Smooth muscle cell (in vitro differentiated cells): Measurements from ENCODE around the gene OLFM1. TPM values are rescaled to one million over a fixed set of nuclear protein-coding genes. Genes with fewer than 3 reads are reported as not detected.
A peak's percentile ranks its signal among the peaks of the same experiment; 100 is the strongest.

Experiments used
- DNase-seq: peaks from one replicate; lab custom pipeline; 2025; ENCODE audit not compliant: unreplicated experiment; lab: John Stamatoyannopoulos, UW
- H2AFZ ChIP-seq: fragments of 200-600 bp; sonication (generic); 2 replicates; pipeline ENCODE4 v1.6.0; 2016; ENCODE audit warnings: antibody characterized with exemption, low read depth, mild to moderate bottlenecking
- H3F3A ChIP-seq: fragments of 200-600 bp; sonication (generic); 2 replicates; pipeline ENCODE4 v1.6.0; 2017; ENCODE audit warnings: antibody characterized with exemption, low read depth
- H3K27ac ChIP-seq: fragments of 200-600 bp; sonication (generic); 2 replicates; pipeline ENCODE4 v1.5.1; 2016; ENCODE audit warnings: low read depth, mild to moderate bottlenecking
- H3K27me3 ChIP-seq: fragments of 200-600 bp; sonication (generic); 2 replicates; pipeline ENCODE4 v1.6.1; 2016; ENCODE audit warnings: low read depth, mild to moderate bottlenecking
- H3K36me3 ChIP-seq: fragments of 200-600 bp; sonication (generic); 2 replicates; pipeline ENCODE4 v1.5.1; 2016; ENCODE audit warnings: low read depth
- H3K4me1 ChIP-seq: fragments of 200-600 bp; sonication (generic); 2 replicates; pipeline ENCODE4 v1.5.1; 2016; ENCODE audit warnings: low read depth
- H3K4me2 ChIP-seq: fragments of 200-600 bp; sonication (generic); 2 replicates; pipeline ENCODE4 v1.6.0; 2016; ENCODE audit warnings: mild to moderate bottlenecking
- H3K4me3 ChIP-seq: fragments of 200-600 bp; sonication (generic); 2 replicates; pipeline ENCODE4 v1.5.1; 2016; ENCODE audit warnings: mild to moderate bottlenecking
- H3K79me2 ChIP-seq: fragments of 200-600 bp; sonication (generic); 2 replicates; pipeline ENCODE4 v1.6.0; 2016; ENCODE audit warnings: low read depth, mild to moderate bottlenecking
- H3K9ac ChIP-seq: fragments of 200-600 bp; sonication (generic); 2 replicates; pipeline ENCODE4 v1.6.0; 2016; ENCODE audit warnings: low read depth
- H3K9me3 ChIP-seq: fragments of 200-600 bp; sonication (generic); replicated peaks from 2 replicates; pipeline ENCODE4 v1.5.1; 2016; ENCODE audit warnings: low read depth
- H4K20me1 ChIP-seq: fragments of 200-600 bp; sonication (generic); 2 replicates; pipeline ENCODE4 v1.6.0; 2016; ENCODE audit warnings: low read depth
- WGBS: methylation state at CpG from one replicate; pipeline ENCODE4 v1.1.7; 2016; ENCODE audit warnings: low lambda C conversion rate; 5-methylcytosine and 5-hydroxymethylcytosine counted together
- polyA plus RNA-seq: library from polyadenylated mRNA; unstranded; fragments of >200 nt; fragmentation: Nextera tagmentation; extraction: Ambion mirVana; gene quantifications from 2 replicates; pipeline ENCODE4 v1.2.1, GENCODE V29; 2016
- total RNA-seq: library from RNA; depleted of rRNA; stranded (reverse); fragments of >200 nt; gene quantifications from 2 replicates; pipeline ENCODE4 v1.2.3, GENCODE V29; 2014
- TF ChIP-seq, protein P1 (sequence below): fragments of 200-600 bp; sonication (generic); IDR thresholded peaks from 2 replicates; pipeline ENCODE4 v1.5.1; 2017; ENCODE audit warnings: borderline replicate concordance, mild to moderate bottlenecking, antibody characterized with exemption; ENCODE audit not compliant: insufficient read depth, poor library complexity, severe bottlenecking

Gene OLFM1
- total and polyA plus RNA-seq, 2 experiments from 2014 or later, result 4.5 to 11.0 TPM

DNA sequence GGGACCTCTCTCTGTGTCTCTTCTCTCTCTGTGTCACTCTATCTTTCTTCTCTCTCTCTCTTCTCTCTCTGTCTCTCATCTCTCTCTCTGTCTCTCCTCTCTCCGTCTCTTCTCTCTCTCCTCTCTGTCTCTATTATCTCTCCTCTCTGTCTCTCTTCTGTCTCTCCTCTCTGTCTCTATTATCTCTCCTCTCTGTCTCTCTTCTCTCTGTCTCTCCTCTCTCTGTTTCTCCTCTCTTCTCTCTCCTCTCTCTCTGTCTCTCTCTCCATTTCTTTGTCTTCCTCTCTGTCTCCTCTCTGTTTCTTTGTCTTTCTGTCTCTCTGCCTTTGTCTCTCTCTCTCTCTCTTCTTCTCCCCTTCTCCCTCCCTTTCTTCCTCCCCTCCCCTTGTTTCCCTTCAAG lies 3.2 kb upstream of the OLFM1 start:
- WGBS, result 80% methylated on average over 1 of the region's 1 CpG

DNA sequence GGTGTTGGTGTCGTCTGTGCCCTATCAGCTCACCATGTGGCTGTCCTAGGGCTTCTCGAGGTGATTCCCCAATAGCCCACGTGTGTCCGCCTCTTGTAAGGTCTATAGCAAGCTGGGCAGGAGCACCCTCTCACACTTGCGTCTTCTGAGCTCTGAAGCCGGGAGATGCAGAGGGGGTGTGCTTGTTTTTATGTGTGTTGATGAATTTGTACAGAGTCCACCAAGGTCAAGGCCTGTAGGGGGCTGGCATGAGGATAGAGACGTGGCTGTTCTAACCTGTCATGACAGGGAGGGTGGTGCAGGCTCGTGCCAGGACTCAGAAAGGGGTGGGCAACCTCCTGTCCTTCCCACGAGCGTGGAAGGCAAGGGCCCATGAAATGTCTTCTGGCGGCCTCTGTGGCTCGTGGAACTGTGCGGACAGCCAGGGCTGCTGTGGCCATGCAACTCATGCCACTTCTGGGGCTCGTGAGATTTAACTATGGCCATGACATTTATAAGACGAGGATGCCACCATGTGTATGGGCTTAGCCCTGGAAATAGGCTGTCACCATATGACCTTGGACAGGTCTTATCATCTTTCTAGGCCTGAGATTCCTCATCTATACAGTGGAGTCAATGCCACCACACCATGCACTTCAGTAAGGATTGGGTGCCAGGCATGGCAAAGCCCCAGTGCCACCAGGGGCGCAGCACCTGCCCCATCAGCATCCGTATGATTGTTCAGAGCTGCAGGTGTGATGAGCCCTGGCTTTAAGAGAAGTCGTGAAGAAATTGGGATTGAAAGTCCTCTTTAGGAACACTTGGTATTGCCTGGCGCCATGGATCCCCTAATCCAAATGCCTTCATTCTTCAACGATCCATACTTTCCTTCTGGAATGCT lies 2.3 kb upstream of the OLFM1 start:
- DNase-seq, result no peak
- Histone ChIP-seq H3K4me2 (no peak overlapping the region), H3K79me2 (no peaks in the 10 kb centered on the region), H2AFZ (no peak overlapping the region), H3K4me3 (no peak overlapping the region), H3K27me3 (peaks cover 54% of the 10 kb centered on the region), H3K36me3 (no peaks in the 10 kb centered on the region), H4K20me1 (no peaks in the 10 kb centered on the region), H3K9ac (no peak overlapping the region), H3K27ac (no peak overlapping the region), H3K4me1 (no peaks in the 10 kb centered on the region), H3K9me3 (no peaks in the 10 kb centered on the region), H3F3A (no peaks in the 10 kb centered on the region)
- TF ChIP-seq, protein P1, sequence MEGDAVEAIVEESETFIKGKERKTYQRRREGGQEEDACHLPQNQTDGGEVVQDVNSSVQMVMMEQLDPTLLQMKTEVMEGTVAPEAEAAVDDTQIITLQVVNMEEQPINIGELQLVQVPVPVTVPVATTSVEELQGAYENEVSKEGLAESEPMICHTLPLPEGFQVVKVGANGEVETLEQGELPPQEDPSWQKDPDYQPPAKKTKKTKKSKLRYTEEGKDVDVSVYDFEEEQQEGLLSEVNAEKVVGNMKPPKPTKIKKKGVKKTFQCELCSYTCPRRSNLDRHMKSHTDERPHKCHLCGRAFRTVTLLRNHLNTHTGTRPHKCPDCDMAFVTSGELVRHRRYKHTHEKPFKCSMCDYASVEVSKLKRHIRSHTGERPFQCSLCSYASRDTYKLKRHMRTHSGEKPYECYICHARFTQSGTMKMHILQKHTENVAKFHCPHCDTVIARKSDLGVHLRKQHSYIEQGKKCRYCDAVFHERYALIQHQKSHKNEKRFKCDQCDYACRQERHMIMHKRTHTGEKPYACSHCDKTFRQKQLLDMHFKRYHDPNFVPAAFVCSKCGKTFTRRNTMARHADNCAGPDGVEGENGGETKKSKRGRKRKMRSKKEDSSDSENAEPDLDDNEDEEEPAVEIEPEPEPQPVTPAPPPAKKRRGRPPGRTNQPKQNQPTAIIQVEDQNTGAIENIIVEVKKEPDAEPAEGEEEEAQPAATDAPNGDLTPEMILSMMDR, result no peak
- 80% methylated on average over 20 of the region's 20 CpGs for WGBS

More for the DNA sequence above, 3.2 kb upstream of the OLFM1 start:
- H3K4me3 ChIP-seq, result no peak overlapping the region
- no peak overlapping the region for H2AFZ ChIP-seq
- no peaks in the 10 kb centered on the region for H3K79me2 ChIP-seq
- TF ChIP-seq, protein P1, result no peak
- H3K4me2 ChIP-seq, result no peak overlapping the region
- H3K4me1 ChIP-seq, result no peaks in the 10 kb centered on the region
- H3K36me3 ChIP-seq, result no peaks in the 10 kb centered on the region
- no peak overlapping the region for H3K27ac ChIP-seq
- no peak for DNase-seq
- no peaks in the 10 kb centered on the region for H3K9me3 ChIP-seq
- peaks cover 46% of the 10 kb centered on the region for H3K27me3 ChIP-seq
- H3F3A ChIP-seq, result no peaks in the 10 kb centered on the region
- H4K20me1 ChIP-seq, result no peaks in the 10 kb centered on the region
- H3K9ac ChIP-seq, result no peak overlapping the region

DNA sequence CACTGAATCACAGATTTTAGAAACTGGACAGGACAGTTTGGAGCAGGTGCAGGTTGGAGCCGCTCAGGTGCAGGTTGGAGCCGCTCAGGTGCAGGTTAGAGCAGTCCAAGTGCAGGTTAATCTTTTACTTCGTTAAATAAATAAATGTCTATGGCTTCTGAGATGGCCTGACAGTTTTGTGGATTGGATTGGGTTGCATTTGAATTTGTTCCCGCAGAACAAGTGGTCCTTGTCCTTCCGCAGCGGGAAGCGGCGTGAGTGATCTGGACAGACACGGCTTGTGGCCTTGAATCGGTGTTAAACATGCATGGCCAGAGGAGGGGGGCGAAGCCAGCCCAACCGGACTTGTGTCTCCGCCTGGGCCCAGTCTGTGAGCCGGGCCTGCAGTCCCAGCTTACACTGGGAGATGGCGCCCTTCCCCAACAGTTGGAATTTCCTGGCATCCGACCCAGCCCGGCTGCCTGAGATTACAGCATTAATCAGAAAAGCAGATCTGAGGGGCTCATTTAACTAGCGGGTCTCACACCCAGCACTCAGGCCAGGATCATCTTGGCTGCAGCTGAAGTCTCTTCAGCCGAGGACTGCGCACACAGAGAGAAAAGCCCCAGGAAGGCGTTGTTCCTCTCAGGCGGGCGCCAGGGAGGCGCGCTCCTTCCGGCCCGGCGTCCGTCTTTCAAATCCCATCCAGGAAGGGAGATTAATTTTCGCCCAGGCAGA lies 1.5 kb upstream of the OLFM1 start:
- Histone ChIP-seq H2AFZ (no peak overlapping the region), H3K4me2 (peak overlapping the region; percentile 79), H3K4me3 (peak overlapping the region; percentile 36), H3K9me3 (no peaks in the 10 kb centered on the region), H3K79me2 (no peaks in the 10 kb centered on the region), H3K27ac (no peak overlapping the region), H3K27me3 (peaks cover 55% of the 10 kb centered on the region), H3F3A (no peaks in the 10 kb centered on the region), H3K4me1 (no peaks in the 10 kb centered on the region), H3K9ac (no peak overlapping the region), H3K36me3 (no peaks in the 10 kb centered on the region), H4K20me1 (no peaks in the 10 kb centered on the region)
- peak; percentile 45 for DNase-seq
- TF ChIP-seq, protein P1, result peak; percentile 98
- 19% methylated on average over 30 of the region's 30 CpGs for WGBS
